MV-4-11 (cell line): ENCODE measurements around the gene TPK1.
"Not testable (repeated sequence)": the region's sequence is repeated elsewhere in the genome, so short reads cannot be mapped to it uniquely, and the experiment has no call there.

Experiments used
- DNase-seq: peaks from one replicate; lab custom pipeline; 2025; lab: John Stamatoyannopoulos, UW

The TPK1 gene

DNA sequence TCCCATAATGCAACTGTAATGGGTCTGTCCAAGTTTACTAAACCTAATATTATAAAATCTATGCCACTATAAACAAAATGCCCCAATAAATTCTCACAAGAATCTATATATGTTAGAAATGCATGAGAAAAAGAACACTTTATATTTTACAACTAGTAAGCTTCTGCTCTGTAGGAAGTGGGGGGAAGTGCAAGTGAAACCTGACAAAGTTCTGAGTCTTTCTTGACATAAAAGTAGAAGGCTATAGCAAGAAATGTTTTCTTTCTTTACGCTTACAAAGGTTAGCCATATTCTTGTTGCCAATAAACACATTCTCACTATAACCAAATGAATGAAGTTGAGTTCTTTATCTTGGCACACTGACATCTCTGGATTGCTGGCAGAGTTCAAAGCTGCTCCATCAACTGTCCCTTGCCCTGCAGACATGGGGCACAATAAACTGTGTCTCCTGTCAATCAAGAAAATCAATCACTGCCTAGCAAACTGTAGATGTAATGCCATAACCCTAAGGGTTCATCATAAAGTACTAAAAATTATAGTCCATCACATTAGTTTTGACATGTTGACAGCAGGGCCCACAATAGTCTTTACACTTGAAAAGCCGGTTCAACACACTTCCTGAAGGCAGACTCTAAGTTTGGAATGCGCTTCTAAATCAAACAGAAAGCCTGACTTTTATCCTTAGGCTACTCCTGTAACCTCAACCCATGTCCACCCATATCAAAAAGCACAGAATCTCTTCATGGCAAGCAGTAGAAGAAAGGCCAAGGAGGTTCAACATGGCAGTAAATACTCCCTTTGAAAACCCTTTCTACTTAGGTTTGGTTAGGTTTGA, 58.6 kb downstream of the TPK1 start:
- DNase-seq = no peak

DNA sequence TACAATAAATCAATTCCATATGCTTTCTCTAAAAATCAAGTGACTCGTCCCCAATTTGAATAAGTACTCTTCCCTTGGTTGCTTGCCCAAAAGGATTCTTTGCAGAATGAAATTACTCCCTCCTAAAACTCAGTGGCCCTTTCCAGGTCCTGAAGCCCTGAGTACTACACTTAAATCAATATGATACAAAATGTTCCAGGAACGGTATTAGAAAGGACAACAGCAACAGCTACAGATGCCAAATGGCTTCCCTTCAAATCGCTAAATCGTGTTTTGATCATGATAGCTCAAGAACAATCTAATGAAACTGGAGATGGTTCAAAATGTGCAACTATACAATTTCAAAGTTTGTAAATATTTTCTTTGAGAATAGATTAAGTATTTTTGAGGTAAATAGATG, 59.4 kb downstream of the TPK1 start:
- DNase-seq = no peak

- DNase-seq = no peak
These were observed 60.1 kb downstream of the TPK1 start for GRCh38 chr7:144775749-144776148.

DNA sequence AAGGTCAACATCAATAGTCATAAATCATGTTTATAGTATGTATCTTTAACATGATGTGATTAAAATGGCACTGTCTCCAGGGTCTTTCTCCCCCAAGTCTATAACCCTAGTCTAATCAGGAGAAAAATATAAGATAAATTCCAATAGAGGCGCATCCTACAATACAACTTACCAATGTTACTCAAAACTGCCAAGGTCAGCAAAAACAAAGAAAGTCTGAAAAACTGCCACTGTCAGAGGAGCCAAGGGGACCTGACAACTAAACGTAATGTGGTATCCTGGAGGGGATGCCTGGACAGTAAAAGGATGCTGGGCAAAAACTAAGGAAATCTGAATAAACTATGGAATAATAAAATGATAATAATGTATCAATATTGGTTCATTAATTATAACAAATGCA, 63.9 kb downstream of the TPK1 start:
- DNase-seq = no peak

DNA sequence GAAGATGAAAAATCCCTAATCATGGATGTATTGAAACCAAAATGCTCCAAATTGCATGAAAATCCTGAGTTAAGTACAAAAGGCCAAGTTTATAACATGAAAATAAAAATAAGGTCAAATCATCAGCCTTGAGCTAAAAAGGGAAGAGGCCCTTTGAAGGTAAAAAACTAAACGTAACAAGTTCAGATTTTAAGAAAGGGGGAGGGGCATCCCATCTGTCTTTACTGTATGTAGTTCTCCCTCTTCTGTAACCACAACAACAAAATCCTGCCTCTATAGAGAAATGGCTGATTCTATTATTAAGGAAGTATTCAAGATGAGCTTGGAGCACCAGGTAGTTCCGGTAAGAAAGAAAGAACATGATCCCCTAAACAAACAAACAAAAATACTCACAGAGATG, 64.7 kb downstream of the TPK1 start:
- DNase-seq = no peak

DNA sequence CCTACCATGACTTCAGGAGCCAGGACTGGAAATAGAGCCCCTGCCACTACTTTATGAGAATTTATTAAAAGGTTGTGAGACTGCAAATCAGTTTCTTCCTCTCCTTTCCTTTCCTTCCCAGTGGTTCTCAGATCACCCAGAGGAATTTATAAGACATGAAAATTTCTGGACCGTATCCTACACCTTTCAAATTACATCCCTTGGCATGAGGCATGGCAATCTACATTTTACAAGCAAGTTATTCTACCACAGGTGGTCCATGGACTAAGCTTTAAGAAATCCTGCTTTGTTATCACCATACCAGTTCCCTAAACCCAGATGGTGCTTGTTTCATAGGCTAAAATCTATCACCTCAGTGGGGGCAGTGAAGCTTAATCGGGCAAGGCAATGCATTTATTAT, 66.5 kb downstream of the TPK1 start:
- DNase-seq = no peak

GRCh38 chr7:144768633-144769032, 67.2 kb downstream of the TPK1 start:
- no peak for DNase-seq

DNA sequence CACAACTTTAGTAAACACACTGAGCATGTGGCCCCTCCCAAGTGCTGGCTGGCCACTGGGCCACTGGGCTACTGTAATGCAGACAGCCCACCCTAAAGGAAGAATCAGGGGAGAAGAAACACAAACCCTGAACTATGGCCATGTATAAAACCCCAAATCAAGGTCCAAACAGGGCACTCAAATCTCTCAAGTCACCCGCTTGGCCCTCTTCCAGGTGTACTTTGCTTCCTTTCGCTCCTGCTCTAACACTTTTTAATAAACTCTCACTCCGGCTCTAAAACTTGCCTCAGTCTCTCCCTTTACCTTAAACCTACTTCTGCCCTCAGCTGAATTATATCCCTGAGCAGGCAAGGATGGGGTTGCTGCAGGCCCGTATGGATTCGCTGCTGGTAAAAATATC, 72.6 kb downstream of the TPK1 start:
- DNase-seq = no peak

- DNase-seq = no peak
These were observed 73.0 kb downstream of the TPK1 start for GRCh38 chr7:144762853-144763252.

DNA sequence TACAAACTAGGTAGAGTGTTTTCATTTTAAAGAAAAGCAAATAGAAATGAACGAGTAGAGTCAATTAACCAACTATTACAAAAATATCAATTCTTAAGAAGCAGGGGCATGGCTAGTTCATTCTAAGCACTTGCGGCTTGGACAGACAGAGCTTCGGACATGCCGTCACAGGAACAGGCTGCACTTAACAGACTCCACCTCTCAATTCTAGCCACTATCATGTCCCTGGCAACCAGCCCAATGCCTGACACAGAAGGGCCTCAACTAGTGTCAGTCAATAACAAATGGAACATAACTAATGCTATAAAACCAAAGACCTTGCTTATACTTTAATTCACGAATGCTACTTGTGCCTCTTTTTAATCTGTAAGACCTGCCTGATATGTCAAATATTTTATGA, 74.4 kb downstream of the TPK1 start:
- DNase-seq = no peak

DNA sequence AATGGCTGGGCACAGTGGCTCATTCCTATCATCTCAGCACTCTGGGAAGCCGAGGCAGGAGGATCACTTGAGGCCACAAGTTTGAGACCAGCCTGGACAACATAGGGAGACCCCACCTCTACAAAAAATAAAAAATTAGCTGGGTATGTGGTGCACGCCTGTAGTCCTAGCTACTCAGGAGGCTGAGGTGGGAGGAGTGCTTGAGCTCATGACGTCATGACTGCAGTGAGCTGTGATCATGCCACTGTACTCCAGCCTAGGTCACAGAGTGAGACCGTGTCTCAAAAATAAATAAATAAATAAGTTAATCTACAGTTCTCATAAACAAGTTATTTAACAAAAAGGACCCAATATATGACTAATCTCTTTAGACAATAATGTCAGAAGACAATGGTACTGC, 76.2 kb downstream of the TPK1 start:
- DNase-seq = no peak

GRCh38 chr7:144747936-144748335, 87.9 kb downstream of the TPK1 start:
- DNase-seq = no peak

DNA sequence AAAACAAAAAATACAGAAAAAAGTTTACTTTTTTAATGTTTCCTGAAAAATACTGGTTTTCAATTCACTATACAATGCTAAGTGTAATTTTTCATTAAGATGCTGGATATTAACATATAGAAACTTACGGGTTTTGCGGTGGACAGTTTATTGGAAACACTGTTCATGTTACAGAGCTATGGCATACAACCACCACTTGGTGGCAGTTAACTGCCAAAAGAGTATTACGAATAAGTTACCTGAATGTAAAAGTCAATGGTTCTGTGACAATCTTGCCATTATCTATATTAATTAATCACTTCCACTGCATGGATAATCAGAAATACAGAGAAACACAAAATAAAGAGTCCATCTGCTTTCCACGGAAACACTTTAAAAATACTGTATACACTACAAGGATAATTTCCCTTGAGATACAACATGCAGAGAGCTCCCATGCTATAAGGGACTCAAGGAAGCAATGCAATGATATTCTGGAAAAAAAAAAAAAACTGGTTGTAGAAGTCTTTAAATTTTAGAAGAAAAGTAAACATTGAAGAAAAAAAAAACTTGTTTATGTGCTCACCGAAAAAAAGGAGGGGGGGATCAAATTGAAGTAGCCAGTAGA, 97.0 kb downstream of the TPK1 start:
- DNase-seq = peak; percentile 33

DNA sequence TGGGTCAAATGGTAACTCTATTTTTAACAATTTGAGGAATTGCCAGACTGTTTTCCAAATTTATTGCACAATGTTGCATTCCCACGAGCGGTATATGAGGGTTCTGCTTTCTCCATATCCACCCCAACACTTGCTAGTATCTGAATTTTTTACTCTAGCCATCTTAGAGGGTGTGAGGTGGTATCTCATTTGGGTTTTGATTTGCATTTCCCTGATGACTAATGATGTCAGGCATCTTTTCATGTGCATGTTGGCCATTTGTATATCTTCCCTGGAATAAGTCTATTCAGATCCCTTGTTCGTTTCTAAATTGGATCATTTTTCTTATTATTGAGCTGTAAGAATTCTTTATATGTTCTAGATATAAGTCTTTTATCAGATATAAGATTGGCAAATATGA, 97.7 kb downstream of the TPK1 start:
- no peak for DNase-seq

DNA sequence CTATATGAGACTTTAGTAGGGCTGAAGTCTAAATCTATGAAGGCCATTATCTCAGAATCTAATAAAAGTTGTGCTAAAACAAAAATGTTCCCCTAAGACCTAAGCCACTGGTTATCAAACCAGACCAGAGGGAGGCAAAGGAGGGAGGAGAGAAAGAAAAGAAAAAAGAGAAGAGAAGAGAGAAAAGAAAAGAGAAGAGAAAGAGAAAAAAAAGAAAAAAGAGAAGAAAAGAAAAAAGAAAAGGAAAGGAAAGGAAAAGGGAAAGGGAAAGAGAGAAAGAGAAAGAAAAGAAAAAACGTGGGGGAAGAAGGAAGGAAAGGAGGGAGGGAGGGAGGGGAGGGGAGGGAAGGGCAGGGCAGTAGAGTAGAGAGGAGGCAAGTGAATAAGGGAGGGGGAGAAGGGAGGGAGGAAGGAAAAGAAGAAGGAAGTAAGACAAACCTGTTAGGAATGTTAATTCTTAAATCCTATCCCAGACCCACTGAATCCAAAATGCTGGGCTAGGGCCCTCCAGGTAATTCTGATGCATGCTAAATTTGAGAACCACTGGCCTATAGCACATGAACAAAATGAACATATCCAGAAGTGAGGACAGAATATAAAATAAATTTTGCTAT, 98.9 kb downstream of the TPK1 start:
- DNase-seq = no peak

DNA sequence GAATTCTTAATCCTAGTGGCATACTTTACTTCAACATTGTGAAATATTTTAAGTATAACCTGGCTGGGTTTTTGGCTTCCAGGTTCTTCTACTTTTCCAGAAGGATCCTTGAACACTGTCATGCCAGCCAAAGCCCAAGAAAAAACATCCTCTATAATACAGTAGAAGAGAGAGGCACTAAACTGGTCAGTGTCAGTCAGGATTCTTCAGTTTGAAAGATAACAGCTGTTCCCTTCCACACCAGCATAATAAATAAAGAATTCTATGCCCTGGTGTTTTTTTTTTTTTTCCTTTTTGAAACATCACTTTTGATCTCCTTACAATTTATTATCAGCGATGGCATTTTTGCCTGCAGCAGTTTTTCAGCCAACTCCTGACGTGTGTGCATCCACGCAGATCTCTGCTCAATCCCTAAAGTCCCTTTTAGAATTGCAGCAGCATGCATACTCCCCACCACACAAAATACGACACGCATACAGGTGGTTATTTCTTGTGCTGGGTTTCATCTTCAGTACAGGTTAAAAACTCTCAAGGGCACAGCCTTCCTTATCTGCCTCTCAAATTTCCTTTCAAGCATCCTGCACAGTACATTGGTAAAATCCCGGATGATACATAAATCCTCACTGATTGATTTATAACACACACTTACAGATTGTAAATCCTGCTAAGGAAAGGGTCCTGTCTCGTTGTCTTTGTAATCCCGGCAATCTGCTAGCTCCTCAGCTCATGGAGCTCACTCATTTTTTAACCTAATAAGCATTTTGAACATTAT, 100.2 kb downstream of the TPK1 start:
- no peak for DNase-seq

DNA sequence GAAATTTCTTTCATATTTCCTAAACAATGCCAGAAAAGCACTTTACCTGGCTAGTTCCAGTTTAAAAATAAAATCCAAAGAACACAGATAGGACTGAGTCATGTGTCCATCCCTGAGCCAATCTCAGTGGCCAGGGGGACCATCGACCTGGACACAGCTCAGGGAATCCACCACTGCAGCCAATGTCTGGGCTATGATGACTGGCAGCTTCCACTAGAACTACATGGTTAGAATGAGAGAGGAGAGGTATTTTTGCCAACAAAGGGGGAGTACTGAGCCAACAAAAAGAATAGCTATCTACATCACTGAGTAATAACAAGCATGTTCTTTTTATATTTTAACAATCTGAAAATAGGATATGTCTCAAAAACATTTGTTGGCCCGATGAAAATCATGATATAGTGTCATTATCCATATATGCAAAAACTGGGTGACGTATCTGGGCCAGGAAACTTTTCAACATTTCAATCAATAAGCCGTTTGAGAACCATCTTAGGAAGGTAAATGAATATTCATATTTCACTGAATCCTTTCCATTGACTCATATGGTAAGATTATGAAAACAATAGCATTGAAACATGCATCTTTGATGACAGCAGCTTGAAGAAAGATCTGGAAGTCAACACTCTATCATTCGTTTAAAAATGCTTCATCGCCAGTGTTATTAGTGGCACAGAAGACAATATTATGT, 104.0 kb downstream of the TPK1 start:
- no peak for DNase-seq

DNA sequence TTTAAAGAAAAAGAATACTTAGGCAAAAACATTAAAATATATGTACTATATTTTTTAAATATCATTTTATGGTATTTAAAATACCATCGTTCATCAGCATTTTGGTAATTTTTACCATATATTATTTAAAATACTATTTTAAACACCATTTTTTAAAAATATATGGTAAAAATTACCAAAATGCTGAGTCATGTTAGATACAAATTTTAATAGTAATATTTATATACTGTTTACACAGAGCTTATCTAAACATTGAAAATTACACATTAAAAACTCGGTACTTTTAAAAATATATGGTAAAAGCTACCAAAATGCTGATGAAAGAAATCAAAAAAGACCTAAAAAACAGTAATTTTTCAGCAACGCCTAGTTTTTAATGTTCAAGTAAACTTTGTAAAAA, 105.6 kb downstream of the TPK1 start:
- no peak for DNase-seq

DNA sequence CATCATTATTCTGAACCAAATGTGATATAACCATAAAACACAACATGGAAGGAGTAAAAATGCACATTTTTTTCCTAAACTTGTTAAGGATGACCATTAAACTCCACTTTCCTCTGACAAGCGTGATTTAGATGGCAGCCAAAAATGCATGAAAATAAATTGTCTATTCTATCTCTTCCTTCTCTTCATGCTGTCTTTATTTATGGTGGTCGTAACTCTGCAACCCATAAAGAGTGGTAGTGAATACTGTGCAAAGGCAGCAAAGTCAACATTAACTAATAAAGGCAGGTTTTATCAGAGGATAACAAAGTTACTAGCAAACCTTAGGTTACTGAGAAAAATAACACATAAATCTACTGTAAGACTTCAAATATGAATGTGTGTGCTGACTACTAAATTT, 106.6 kb downstream of the TPK1 start:
- DNase-seq = no peak

GRCh38 chr7:144728551-144728950, 107.3 kb downstream of the TPK1 start:
- no peak for DNase-seq

GRCh38 chr7:144726840-144727239, 109.0 kb downstream of the TPK1 start:
- not testable (repeated sequence) for DNase-seq

DNA sequence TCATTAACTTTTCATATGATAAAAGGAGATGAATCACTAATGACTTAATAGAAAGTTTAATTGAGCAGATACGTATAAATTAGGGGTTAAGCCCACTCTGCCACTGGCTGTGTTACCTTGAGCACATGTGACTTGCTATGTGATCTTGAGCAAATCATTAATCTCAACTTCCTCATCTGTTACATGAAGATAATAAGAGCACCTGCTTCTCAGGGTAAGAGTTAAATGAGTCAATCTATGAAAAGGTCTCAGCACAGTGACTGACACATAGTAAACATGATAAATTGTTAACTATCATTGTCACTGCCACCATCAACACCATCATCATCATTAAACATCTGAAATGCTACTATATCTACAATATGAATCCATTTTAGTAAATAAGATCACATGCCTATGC, 110.8 kb downstream of the TPK1 start:
- DNase-seq = no peak
